ENCODE measurements around the gene C1orf116. TPM values are rescaled to one million over a fixed set of nuclear protein-coding genes. Genes with fewer than 3 reads are reported as not detected.
A peak's percentile ranks its signal among the peaks of the same experiment; 100 is the strongest.

The C1orf116 gene
- total RNA-seq, 4 donors from 2014 or later = 25.7 to 41.2 (median 29.2) TPM

DNA sequence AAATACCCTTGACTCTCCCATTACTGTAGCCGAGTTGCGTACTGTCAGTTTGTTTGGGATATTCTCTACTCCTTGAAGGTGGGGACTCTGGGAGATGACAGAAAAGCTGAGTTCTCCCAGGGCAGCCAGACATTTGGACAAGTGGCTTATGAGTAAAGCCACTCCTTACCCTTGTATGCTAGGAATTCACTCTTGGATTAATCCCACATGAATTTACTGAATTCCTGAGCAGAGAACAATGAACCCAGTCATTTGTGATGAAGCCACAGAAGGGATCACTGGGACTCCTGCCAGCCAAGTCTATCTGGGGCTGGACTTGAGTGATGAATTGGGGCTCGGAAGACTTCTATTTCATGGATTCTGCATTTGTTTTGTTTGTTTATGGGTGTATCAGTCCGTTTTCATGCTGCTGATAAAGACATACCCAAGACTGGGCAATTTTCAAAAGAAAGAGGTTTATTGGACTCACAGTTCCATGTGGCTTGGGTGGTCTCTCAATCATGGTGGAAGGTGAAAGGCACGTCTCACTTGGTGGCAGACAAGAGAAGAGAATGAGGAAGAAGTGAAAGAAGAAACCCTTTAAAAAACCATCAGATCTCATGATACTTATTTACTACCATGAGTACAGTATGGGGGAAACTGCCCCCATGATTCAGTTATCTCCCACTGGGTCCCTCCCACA lies 25.1 kb downstream of the C1orf116 start:
- in situ Hi-C loops (cut with MboI; ENCODE audit: low pct_ligation_motif_present in 1 of 4, low pct_unique_long_range_greater_than_20kb in 1 of 4, low sequenced_read_pairs in 3 of 4) = no loop called here
- no peak overlapping the region for H3K27ac ChIP-seq
- no peaks in the 10 kb centered on the region for H3K36me3 ChIP-seq
- H3K9me3 ChIP-seq = no peaks in the 10 kb centered on the region
- no peaks in the 10 kb centered on the region for H3K27me3 ChIP-seq
- H3K4me1 ChIP-seq = peaks cover 0 to 24% (median 12%) of the 10 kb centered on the region in 4 donors
- TF ChIP-seq POLR2AphosphoS5 (IDR thresholded peaks at IDR 0.05) (no peak), EP300 (IDR thresholded peaks at IDR 0.05; ENCODE audit: low read depth) (no peak), POLR2A (IDR thresholded peaks at IDR 0.05) (no peak)
- TF ChIP-seq, protein P1, sequence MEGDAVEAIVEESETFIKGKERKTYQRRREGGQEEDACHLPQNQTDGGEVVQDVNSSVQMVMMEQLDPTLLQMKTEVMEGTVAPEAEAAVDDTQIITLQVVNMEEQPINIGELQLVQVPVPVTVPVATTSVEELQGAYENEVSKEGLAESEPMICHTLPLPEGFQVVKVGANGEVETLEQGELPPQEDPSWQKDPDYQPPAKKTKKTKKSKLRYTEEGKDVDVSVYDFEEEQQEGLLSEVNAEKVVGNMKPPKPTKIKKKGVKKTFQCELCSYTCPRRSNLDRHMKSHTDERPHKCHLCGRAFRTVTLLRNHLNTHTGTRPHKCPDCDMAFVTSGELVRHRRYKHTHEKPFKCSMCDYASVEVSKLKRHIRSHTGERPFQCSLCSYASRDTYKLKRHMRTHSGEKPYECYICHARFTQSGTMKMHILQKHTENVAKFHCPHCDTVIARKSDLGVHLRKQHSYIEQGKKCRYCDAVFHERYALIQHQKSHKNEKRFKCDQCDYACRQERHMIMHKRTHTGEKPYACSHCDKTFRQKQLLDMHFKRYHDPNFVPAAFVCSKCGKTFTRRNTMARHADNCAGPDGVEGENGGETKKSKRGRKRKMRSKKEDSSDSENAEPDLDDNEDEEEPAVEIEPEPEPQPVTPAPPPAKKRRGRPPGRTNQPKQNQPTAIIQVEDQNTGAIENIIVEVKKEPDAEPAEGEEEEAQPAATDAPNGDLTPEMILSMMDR (IDR thresholded peaks at IDR 0.05) = no peak
- intact Hi-C loops (cut with DNase I; ENCODE audit: low total_unique reads) = no loop called here
- H3K4me3 ChIP-seq = no peak overlapping the region
- DNase-seq = no peak
- WGBS, 2 donors (ENCODE audit: low coverage in 1 of 2) = 69 to 81% methylated on average over 5 of the region's 5 CpGs

- Histone ChIP-seq H3K4me3 (no peak overlapping the region), H3K27ac (no peak overlapping the region), H3K4me1 (peaks cover 0 to 29% (median 13%) of the 10 kb centered on the region in 4 donors), H3K36me3 (no peaks in the 10 kb centered on the region), H3K27me3 (no peaks in the 10 kb centered on the region), H3K9me3 (no peaks in the 10 kb centered on the region)
- no peak for DNase-seq
- in situ Hi-C loops (cut with MboI; ENCODE audit: low pct_ligation_motif_present in 1 of 4, low pct_unique_long_range_greater_than_20kb in 1 of 4, low sequenced_read_pairs in 3 of 4) (no loop called here), intact Hi-C loops (cut with DNase I; ENCODE audit: low total_unique reads) (no loop called here)
- TF ChIP-seq POLR2A (IDR thresholded peaks at IDR 0.05) = no peak
- TF ChIP-seq POLR2AphosphoS5 (IDR thresholded peaks at IDR 0.05) = no peak
- 72 to 90% methylated on average over 2 to 3 of the region's 3 CpGs for WGBS, 2 donors (ENCODE audit: low coverage in 1 of 2)
These were observed 25.6 kb downstream of the C1orf116 start for GRCh38 chr1:207006914-207007313.

GRCh38 chr1:207006083-207006482 lies 26.5 kb downstream of the C1orf116 start:
- Histone ChIP-seq H3K4me3 (no peak overlapping the region), H3K4me1 (peaks cover 0 to 32% (median 14%) of the 10 kb centered on the region in 4 donors), H3K27me3 (no peaks in the 10 kb centered on the region), H3K36me3 (no peaks in the 10 kb centered on the region), H3K27ac (no peak overlapping the region), H3K9me3 (no peaks in the 10 kb centered on the region)
- WGBS, 2 donors (ENCODE audit: low coverage in 1 of 2) = 86 to 89% methylated on average over 2 to 3 of the region's 3 CpGs
- intact Hi-C loops (cut with DNase I; ENCODE audit: low total_unique reads) = no loop called here
- DNase-seq = no peak
- TF ChIP-seq POLR2AphosphoS5 (IDR thresholded peaks at IDR 0.05) = no peak
- no peak for TF ChIP-seq POLR2A (IDR thresholded peaks at IDR 0.05)
- no peak for TF ChIP-seq EP300 (IDR thresholded peaks at IDR 0.05; ENCODE audit: low read depth)
- in situ Hi-C loops (cut with MboI; ENCODE audit: low pct_ligation_motif_present in 1 of 4, low pct_unique_long_range_greater_than_20kb in 1 of 4, low sequenced_read_pairs in 3 of 4) = no loop called here

DNA sequence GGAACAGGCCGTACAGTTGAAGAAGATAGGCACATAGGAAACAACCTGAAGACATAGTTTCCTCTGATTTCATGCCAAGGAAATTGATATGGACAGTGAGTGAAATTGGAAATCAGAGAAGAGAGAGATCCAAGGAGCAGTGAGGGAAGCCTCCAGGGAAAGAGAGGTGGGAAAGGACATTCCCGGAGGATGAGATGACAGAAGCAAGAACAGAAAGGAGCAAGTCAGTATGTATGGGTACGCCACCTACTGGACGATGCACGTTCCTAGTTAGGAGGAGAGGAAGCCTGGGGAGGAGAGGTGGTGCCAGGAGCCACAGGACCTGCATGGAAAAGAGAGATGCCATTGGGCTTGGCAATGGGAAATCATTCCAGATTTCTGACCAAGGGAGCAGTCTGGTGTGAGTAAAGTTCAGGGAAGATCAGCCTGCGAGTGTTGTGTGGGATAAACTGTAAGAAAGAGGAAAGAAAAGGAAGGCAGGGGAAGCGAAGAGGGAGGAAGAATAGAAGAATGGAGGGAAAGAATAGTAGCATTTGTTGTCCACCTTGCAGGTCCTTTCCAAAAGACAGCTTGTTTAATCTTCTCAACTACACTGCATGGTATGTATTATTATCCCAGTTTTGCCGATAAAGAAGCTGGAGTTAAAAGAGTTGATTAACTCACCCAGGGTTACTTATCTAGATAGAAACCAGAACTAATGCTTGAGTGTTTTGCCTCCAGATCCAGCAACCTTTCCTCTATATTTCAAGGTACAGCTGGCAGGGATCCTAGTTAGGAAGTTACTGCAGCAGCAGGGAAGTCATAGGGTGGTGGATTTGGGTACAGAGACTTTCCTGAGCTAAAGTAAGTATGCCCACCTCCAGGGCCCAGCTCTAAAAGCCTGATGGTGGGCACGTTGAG lies 27.4 kb downstream of the C1orf116 start:
- no peak for TF ChIP-seq EP300 (IDR thresholded peaks at IDR 0.05; ENCODE audit: low read depth)
- TF ChIP-seq, protein P1 (IDR thresholded peaks at IDR 0.05) = peak; percentile 57 to 74 (median 64)
- peak; percentile 76 for DNase-seq
- Histone ChIP-seq H3K4me1 (peaks cover 0 to 28% (median 12%) of the 10 kb centered on the region in 4 donors), H3K36me3 (no peaks in the 10 kb centered on the region), H3K9me3 (no peaks in the 10 kb centered on the region), H3K27me3 (no peaks in the 10 kb centered on the region), H3K27ac (peak overlapping the region in 1 of 4 donors; percentile 15), H3K4me3 (no peak overlapping the region)
- 40 to 65% methylated on average over 2 to 9 of the region's 9 CpGs for WGBS, 2 donors (ENCODE audit: low coverage in 1 of 2)
- in situ Hi-C loops (cut with MboI; ENCODE audit: low pct_ligation_motif_present in 1 of 4, low pct_unique_long_range_greater_than_20kb in 1 of 4, low sequenced_read_pairs in 3 of 4) (no loop called here), intact Hi-C loops (cut with DNase I; ENCODE audit: low total_unique reads) (no loop called here)

DNA sequence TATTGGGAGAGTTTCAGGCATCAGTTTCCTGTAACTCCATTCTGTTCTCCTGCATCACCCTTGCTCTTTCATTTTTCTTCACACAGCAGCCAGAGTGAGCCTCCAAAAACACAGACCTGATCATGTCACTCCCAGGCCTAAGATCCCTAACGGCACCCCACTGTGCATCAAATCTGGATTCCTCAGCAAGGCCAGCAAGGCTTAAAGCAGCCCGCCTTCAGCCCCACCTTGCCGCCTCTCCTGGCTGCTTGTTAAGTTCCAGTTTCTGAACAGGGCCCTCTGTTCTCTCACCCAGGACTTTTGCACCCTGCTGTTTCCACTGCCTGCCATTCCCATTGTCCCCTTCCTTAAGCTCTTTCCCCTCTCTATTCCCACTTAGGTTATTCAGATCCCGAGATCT lies 29.3 kb downstream of the C1orf116 start:
- in situ Hi-C loops (cut with MboI; ENCODE audit: low pct_ligation_motif_present in 1 of 4, low pct_unique_long_range_greater_than_20kb in 1 of 4, low sequenced_read_pairs in 3 of 4) = no loop called here
- intact Hi-C loops (cut with DNase I; ENCODE audit: low total_unique reads) = no loop called here
- Histone ChIP-seq H3K4me3 (no peak overlapping the region), H3K36me3 (no peaks in the 10 kb centered on the region), H3K27me3 (no peaks in the 10 kb centered on the region), H3K4me1 (peaks cover 0 to 18% (median 8%) of the 10 kb centered on the region in 4 donors), H3K27ac (no peak overlapping the region), H3K9me3 (no peaks in the 10 kb centered on the region)
- TF ChIP-seq, protein P1 (IDR thresholded peaks at IDR 0.05) = no peak
- TF ChIP-seq EP300 (IDR thresholded peaks at IDR 0.05; ENCODE audit: low read depth) (no peak), POLR2A (IDR thresholded peaks at IDR 0.05) (no peak), POLR2AphosphoS5 (IDR thresholded peaks at IDR 0.05) (no peak)
- WGBS, 2 donors (ENCODE audit: low coverage in 1 of 2) = 76 to 90% methylated on average over 2 to 4 of the region's 4 CpGs
- no peak for DNase-seq
